VCaP (cell line): ENCODE results near the gene STAM.

ENCODE experiments used
- H3K27ac ChIP-seq: fragments of 450-650 bp; 2 replicates; pipeline ENCODE4 v1.5.1; 2017
- TF ChIP-seq, protein P1 (sequence below): fragments of 450-650 bp; conservative IDR thresholded peaks from 2 replicates; pipeline ENCODE4 v1.5.1; 2017; ENCODE audit warnings: mild to moderate bottlenecking, moderate library complexity

Gene STAM

GRCh38 chr10:17655567-17656146 lies 11.7 kb downstream of the STAM start:
- TF ChIP-seq, protein P1, sequence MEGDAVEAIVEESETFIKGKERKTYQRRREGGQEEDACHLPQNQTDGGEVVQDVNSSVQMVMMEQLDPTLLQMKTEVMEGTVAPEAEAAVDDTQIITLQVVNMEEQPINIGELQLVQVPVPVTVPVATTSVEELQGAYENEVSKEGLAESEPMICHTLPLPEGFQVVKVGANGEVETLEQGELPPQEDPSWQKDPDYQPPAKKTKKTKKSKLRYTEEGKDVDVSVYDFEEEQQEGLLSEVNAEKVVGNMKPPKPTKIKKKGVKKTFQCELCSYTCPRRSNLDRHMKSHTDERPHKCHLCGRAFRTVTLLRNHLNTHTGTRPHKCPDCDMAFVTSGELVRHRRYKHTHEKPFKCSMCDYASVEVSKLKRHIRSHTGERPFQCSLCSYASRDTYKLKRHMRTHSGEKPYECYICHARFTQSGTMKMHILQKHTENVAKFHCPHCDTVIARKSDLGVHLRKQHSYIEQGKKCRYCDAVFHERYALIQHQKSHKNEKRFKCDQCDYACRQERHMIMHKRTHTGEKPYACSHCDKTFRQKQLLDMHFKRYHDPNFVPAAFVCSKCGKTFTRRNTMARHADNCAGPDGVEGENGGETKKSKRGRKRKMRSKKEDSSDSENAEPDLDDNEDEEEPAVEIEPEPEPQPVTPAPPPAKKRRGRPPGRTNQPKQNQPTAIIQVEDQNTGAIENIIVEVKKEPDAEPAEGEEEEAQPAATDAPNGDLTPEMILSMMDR, result no peak
- no peak overlapping the region for H3K27ac ChIP-seq

DNA sequence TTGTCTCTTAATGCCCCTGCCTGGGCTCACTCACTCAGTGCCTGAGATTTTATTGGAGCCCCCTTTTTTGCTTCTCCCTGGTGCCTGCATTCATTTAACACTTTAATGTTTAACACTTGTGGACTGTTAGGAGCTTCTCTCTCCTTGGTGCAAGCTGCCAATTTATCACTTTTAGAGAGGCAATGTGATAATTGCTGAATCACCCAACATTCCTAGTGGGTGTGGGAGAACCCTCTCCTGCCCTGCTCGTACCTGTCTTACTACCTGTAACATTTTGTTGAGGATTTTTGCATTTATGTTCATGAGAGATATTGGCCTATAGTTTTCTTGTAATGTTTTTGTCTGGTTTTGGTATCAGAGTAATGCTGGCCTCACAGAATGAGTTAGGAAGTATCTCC lies 13.2 kb downstream of the STAM start:
- TF ChIP-seq, protein P1, result no peak
- H3K27ac ChIP-seq, result no peak overlapping the region

DNA sequence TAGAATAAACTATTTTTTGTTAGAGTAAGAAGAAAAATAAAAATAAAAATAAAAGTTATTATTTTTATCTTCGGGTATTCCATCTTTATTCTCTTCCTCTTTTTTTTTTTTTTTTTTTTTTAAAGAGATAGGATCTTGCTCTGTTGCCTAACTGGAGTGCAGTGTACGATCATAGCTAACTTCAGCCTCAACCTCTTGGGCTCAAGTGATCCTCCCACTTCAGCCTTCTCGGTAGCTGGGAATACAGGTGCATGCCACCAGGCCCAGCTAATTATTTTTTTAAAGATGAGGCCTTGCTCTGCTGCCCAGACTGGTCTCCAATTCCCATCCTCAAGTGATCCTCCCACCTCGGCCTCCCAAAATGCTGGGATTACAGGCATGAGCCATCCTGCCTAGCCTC lies 15.4 kb downstream of the STAM start:
- TF ChIP-seq, protein P1, result no peak

DNA sequence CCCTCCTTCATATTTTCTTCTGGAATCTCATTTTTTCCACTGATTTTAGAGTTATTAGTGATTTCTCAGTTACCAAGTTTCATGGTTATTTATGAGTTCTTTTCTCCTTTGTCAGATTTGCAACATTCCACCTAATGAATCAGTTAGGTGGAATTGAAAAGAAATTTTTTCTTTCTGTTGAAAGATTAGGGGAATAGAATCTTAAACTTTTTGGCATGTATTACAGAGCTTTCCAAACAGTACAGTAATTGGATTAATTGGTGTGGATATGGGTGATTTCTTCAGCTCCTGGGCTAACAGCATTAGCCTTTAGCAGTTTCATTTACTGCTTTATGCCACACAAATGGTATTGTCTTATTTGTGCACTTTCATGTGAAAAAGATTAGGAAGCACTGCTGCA lies 17.0 kb downstream of the STAM start:
- TF ChIP-seq, protein P1, result no peak
- H3K27ac ChIP-seq, result no peak overlapping the region

More for the DNA sequence above, 15.4 kb downstream of the STAM start:
- no peak overlapping the region for H3K27ac ChIP-seq

DNA sequence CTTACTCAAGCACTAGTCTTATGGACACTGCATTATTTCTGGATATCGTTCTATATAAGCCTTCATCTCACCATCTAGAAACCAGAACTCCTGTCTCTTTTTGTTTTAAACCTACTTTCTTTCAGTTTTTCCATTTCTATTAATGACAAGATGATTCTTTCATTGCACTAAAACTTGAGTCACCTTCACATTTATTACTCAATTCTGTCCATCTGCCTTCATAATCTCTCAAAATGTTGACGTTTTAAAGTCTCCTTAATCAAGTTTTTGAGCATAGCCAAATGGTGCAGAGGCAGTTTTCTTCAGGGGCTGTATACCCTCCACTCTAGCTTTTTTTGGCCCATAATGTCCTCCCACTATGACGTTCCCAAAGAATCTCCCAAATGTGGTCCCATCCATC lies 17.6 kb downstream of the STAM start:
- no peak overlapping the region for H3K27ac ChIP-seq
- TF ChIP-seq, protein P1, result no peak

GRCh38 chr10:17662193-17663138 lies 18.5 kb downstream of the STAM start:
- H3K27ac ChIP-seq, result no peak overlapping the region
- TF ChIP-seq, protein P1, result no peak

- H3K27ac ChIP-seq, result no peak overlapping the region
- TF ChIP-seq, protein P1, result no peak
These were observed 19.5 kb downstream of the STAM start for GRCh38 chr10:17663450-17663849.
